Measurements from ENCODE around the gene PLXNB2. TPM values are rescaled to one million over a fixed set of nuclear protein-coding genes. Genes with fewer than 3 reads are reported as not detected.
A peak's percentile ranks its signal among the peaks of the same experiment; 100 is the strongest.

PLXNB2 gene
- total RNA-seq, 1 donor from 2014 or later = 346 TPM

- Mint-ChIP-seq H3K27ac (ENCODE audit: unreplicated experiment) (peak overlapping the region; percentile 54), H3K27me3 (ENCODE audit: low read depth) (no peaks in the 10 kb centered on the region), H3K4me1 (ENCODE audit: low read depth) (peaks cover 25% of the 10 kb centered on the region), H3K9me3 (ENCODE audit: low read depth) (no peaks in the 10 kb centered on the region), H3K4me3 (ENCODE audit: unreplicated experiment) (no peak overlapping the region), H3K36me3 (ENCODE audit: low read depth) (peaks cover 5% of the 10 kb centered on the region)
- no peak for DNase-seq (ENCODE audit: low spot score)
- no peak for TF ChIP-seq CTCF (IDR thresholded peaks at IDR 0.05)
Measured at GRCh38 chr22:50248196-50249081, 59.0 kb downstream of the PLXNB2 start.

GRCh38 chr22:50247748-50248147 is 59.7 kb downstream of the PLXNB2 start:
- no peak for DNase-seq (ENCODE audit: low spot score)
- Mint-ChIP-seq H3K27me3 (ENCODE audit: low read depth) (no peaks in the 10 kb centered on the region), H3K9me3 (ENCODE audit: low read depth) (no peaks in the 10 kb centered on the region), H3K27ac (ENCODE audit: unreplicated experiment) (peak overlapping the region; percentile 54), H3K4me3 (ENCODE audit: unreplicated experiment) (no peak overlapping the region), H3K36me3 (ENCODE audit: low read depth) (peaks cover 5% of the 10 kb centered on the region), H3K4me1 (ENCODE audit: low read depth) (peaks cover 32% of the 10 kb centered on the region)
- no peak for TF ChIP-seq CTCF (IDR thresholded peaks at IDR 0.05)

GRCh38 chr22:50246242-50247175 is 60.9 kb downstream of the PLXNB2 start:
- no peak for DNase-seq (ENCODE audit: low spot score)
- no peaks in the 10 kb centered on the region for H3K9me3 Mint-ChIP-seq (ENCODE audit: low read depth)
- peak; percentile 26 for TF ChIP-seq CTCF (IDR thresholded peaks at IDR 0.05)
- H3K36me3 Mint-ChIP-seq (ENCODE audit: low read depth) = peaks cover 5% of the 10 kb centered on the region
- peak overlapping the region; percentile 96 for H3K4me3 Mint-ChIP-seq (ENCODE audit: unreplicated experiment)
- peak overlapping the region; percentile 17 for H3K27ac Mint-ChIP-seq (ENCODE audit: unreplicated experiment)
- peaks cover 44% of the 10 kb centered on the region for H3K4me1 Mint-ChIP-seq (ENCODE audit: low read depth)
- no peaks in the 10 kb centered on the region for H3K27me3 Mint-ChIP-seq (ENCODE audit: low read depth)

GRCh38 chr22:50245214-50246072 is 62.0 kb downstream of the PLXNB2 start:
- peak overlapping the region; percentile 96 for H3K4me3 Mint-ChIP-seq (ENCODE audit: unreplicated experiment)
- H3K27ac Mint-ChIP-seq (ENCODE audit: unreplicated experiment) = peak overlapping the region; percentile 100
- H3K27me3 Mint-ChIP-seq (ENCODE audit: low read depth) = no peaks in the 10 kb centered on the region
- no peak for DNase-seq (ENCODE audit: low spot score)
- no peak for TF ChIP-seq CTCF (IDR thresholded peaks at IDR 0.05)
- H3K4me1 Mint-ChIP-seq (ENCODE audit: low read depth) = peaks cover 48% of the 10 kb centered on the region
- H3K9me3 Mint-ChIP-seq (ENCODE audit: low read depth) = no peaks in the 10 kb centered on the region
- peaks cover 5% of the 10 kb centered on the region for H3K36me3 Mint-ChIP-seq (ENCODE audit: low read depth)

All from chondrocyte (in vitro differentiated cells).